Brain microvascular endothelial cell (primary cell): ENCODE measurements around the gene DAZAP1.

ENCODE experiments used
- DNase-seq: peaks from one replicate; pipeline ENCODE4 v3.0.0-alpha.2; 2020
- H3K27ac ChIP-seq: fragments of 250-450 bp; sonication (Bioruptor Pico); 2 replicates; pipeline ENCODE4 v1.5.1; 2020; ENCODE audit warnings: mild to moderate bottlenecking, moderate library complexity
- H3K27me3 ChIP-seq: fragments of 250-450 bp; sonication (Bioruptor Pico); replicated peaks from 2 replicates; pipeline ENCODE4 v1.5.1; 2020; ENCODE audit warnings: mild to moderate bottlenecking
- H3K36me3 ChIP-seq: fragments of 250-450 bp; sonication (Bioruptor Pico); replicated peaks from 2 replicates; pipeline ENCODE4 v1.5.1; 2020; ENCODE audit warnings: mild to moderate bottlenecking
- H3K4me3 ChIP-seq: 2 replicates; pipeline ENCODE4 v1.5.1; 2011; ENCODE audit warnings: low read depth, mild to moderate bottlenecking, control low read depth, low read length, moderate library complexity
- CTCF ChIP-seq: IDR thresholded peaks from 2 replicates; pipeline ENCODE4 v1.5.1; 2011; ENCODE audit warnings: low read depth, mild to moderate bottlenecking, moderate library complexity, low read length, control low read depth, inconsistent platforms; ENCODE audit errors: missing control alignments
- in situ Hi-C: cut with HindIII; loops from 2 replicates; pipeline ENCODE4 v1.10.0; 2017; ENCODE audit warnings: low sequenced_read_pairs, low pct_ligation_motif_present

DAZAP1 gene

GRCh38 chr19:1478934-1479707 lies 71.7 kb downstream of the DAZAP1 start, which contains the start of gene C19orf25:
C19orf25 (minus strand) TSS chr19:1479215; CDS start chr19:1478903, 312 bp downstream.
- no peak for TF ChIP-seq CTCF
- Histone ChIP-seq H3K27ac (peak within 1 kb of the TSS; percentile 3), H3K36me3 (no peaks in the 10 kb centered on the region), H3K4me3 (peak within 1 kb of the TSS; percentile 78), H3K27me3 (no peaks in the 10 kb centered on the region)
- DNase-seq: peak; percentile 87
- in situ Hi-C loops: no loop called here

GRCh38 chr19:1481224-1481892 lies 74.0 kb downstream of the DAZAP1 start:
- Histone ChIP-seq H3K27me3 (no peaks in the 10 kb centered on the region), H3K36me3 (no peaks in the 10 kb centered on the region), H3K27ac (no peak overlapping the region), H3K4me3 (no peak overlapping the region)
- no peak for DNase-seq
- in situ Hi-C loops: no loop called here
- TF ChIP-seq CTCF: no peak

GRCh38 chr19:1481893-1482360 lies 74.5 kb downstream of the DAZAP1 start:
- in situ Hi-C loops: no loop called here
- H3K27ac ChIP-seq: no peak overlapping the region
- no peak for TF ChIP-seq CTCF
- H3K4me3 ChIP-seq: no peak overlapping the region
- no peak for DNase-seq
- no peaks in the 10 kb centered on the region for H3K27me3 ChIP-seq
- no peaks in the 10 kb centered on the region for H3K36me3 ChIP-seq

DNA sequence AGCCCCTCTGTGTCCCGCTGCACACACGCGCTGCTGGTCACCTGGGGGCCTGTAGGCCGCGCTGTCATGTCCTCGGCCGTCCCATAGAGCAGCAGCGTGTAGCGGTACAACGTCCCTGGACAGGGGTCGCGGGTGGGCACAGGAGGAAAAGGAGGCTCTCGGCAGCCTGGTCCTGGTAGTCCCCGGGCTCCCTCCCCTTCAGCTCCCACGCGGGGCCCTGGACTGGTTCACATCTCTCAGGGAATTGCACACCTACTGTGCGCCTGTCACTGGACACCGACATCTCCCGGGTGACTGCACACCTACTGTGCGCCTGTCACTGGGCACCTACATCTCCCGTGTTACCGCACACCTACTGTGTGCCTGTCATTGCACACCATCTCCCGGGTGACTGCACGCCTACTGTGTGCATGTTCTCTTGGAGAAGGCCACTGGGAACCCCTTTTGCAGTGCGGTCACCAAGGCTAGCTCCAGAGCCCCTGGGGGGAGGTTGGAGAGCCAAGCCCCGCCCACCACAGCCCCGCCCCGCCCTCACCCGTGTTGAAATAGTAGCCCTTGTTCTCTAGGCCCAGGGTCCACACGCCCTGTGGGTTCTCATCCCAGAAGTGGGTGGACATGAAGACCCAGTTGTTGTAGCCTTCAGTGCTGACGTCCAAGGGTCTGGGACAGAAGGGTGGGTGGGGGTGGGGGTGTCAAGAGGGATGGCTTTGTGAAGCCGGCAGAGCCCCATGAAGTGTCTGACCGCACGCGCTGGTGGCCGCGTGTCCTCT lies 75.2 kb downstream of the DAZAP1 start:
- no peak for DNase-seq
- Histone ChIP-seq H3K27me3 (no peaks in the 10 kb centered on the region), H3K36me3 (no peaks in the 10 kb centered on the region), H3K27ac (no peak overlapping the region), H3K4me3 (no peak overlapping the region)
- in situ Hi-C loops: no loop called here
- no peak for TF ChIP-seq CTCF

DNA sequence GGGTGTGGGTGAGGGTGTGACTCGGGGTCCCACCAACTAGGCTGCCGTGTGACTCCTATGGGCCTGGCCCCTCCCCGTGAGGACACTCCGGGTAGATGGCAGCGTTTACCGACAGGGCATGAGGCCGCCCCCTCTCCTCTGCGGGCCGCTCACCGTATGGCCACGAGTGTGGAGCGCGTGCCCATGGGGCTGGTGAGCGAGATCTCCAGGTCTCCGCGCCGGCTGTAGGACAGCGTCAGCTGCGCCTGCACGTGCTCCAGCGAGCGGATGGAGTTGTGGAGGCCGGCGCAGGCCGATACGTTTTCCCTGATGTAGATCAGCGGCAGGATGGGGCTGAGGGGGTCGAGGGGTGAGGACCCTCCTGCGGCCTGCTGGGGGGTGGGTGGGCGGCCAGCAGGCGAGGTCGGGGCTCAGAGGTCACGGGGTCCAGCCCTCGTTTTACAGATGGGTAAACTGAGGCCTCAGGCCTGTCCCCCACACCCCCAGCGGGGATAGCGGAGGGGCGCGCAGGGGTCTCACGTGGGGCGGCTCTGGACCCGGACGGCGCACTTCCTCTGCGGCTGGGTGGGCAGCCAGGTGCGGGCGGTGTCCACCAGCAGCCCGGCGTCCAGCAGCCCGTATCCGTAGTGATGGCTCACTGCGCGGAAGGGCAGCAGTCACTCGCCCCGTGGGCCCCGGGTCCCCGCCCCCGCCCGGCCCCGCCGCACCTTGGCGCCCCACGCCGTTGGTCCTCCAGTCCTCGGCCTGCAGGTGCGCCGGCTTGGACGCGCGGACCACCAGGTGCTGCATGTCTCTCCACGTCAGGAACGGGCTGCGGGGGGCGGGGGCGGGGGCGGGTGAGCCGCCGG lies 76.0 kb downstream of the DAZAP1 start:
- Histone ChIP-seq H3K27me3 (no peaks in the 10 kb centered on the region), H3K4me3 (no peak overlapping the region), H3K36me3 (no peaks in the 10 kb centered on the region), H3K27ac (no peak overlapping the region)
- TF ChIP-seq CTCF: no peak
- in situ Hi-C loops: no loop called here
- DNase-seq: no peak
